ENCODE measurements around the gene ELL.

DNA sequence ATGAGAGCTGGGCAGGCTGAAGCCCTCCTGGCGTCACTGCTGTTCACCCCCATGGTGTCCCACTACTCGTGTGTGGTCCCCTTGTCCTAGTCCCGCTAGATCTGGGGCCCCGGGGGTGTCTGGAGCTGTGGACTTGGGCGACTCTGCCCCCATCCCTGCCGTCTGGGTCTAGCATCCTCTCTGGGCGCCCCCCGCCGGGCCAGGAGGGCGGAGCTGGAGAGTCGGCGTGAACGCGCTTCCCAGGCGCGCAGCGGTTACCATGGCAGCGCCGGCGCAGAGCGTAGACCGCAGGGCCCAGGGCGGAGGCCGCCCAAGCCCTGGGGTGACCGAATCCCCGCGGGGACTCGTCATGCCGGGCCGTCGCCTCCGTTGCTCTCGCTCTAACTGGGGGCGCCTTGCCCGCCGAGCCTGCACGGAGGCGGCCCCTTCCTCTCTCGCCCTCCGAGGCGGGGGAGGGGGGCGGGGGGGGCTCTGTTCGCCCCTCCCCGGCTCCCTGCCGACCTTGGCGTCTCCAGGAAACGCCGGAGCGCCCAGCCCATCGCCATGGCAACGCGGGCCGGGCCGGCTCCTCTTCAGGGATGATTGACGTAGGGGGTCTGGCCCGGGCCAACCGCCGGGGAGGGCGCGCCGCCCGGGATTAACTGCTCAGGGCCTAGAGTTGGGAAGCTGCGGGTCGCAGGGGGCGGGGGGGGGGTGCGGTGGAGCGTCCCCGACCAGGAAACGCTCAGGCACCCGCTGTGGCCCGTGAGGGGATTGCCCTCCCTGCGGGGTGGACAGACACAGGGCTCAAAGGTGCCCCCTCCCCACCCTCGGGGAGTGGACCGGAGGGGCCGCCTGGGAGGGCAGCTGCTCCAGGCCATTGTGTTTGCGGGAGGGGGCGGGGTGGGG, 92.8 kb downstream of the ELL start:
- TF ChIP-seq, protein P1, sequence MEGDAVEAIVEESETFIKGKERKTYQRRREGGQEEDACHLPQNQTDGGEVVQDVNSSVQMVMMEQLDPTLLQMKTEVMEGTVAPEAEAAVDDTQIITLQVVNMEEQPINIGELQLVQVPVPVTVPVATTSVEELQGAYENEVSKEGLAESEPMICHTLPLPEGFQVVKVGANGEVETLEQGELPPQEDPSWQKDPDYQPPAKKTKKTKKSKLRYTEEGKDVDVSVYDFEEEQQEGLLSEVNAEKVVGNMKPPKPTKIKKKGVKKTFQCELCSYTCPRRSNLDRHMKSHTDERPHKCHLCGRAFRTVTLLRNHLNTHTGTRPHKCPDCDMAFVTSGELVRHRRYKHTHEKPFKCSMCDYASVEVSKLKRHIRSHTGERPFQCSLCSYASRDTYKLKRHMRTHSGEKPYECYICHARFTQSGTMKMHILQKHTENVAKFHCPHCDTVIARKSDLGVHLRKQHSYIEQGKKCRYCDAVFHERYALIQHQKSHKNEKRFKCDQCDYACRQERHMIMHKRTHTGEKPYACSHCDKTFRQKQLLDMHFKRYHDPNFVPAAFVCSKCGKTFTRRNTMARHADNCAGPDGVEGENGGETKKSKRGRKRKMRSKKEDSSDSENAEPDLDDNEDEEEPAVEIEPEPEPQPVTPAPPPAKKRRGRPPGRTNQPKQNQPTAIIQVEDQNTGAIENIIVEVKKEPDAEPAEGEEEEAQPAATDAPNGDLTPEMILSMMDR (IDR thresholded peaks at IDR 0.05; ENCODE audit: insufficient read depth, low read length, poor library complexity, severe bottlenecking) = no peak
- TF ChIP-seq EZH2phosphoT487 (conservative IDR thresholded peaks at IDR 0.05; ENCODE audit: low read length) = no peak
